GM21360 (cell line): ENCODE measurements around the gene MACROD1.
"Not testable (repeated sequence)": the region's sequence is repeated elsewhere in the genome, so short reads cannot be mapped to it uniquely, and the experiment has no call there.

Experiments
- ATAC-seq: cut with Tn5 transposase; IDR thresholded peaks from one replicate; pipeline ENCODE4 v1.9.1; 2021; ENCODE audit warnings: mild to moderate bottlenecking, moderate library complexity; ENCODE audit not compliant: unreplicated experiment

Gene MACROD1

DNA sequence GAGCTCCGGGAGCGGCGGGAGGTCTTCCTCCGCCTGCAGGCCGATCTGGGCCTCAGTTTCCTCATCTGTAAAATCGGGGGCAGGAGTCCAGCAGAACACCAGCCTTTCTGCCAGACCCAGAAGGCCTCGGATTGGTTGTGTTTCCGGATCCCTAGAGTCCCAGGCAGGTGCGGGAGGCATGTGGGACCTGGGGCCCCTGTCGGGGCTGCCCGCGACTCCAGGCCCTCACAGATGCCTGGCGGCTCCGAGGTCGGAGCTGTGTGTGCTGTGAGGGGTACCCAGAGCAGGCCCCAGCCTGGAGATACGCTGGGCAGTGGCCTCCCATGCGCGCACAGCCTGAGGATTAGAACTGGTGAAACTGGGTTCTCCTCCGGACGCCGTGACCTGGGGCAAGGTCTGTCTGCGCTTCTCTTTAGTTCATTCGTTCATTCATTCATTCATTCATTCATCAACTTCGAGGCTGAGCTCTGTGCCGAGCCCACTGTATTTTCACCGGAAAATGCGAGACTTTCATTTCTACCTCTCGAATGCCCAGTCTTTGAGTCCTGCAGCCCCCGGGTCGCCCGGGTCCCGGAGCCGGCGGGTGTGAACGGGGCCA is 105.6 kb downstream of the MACROD1 start:
- no peak for ATAC-seq

DNA sequence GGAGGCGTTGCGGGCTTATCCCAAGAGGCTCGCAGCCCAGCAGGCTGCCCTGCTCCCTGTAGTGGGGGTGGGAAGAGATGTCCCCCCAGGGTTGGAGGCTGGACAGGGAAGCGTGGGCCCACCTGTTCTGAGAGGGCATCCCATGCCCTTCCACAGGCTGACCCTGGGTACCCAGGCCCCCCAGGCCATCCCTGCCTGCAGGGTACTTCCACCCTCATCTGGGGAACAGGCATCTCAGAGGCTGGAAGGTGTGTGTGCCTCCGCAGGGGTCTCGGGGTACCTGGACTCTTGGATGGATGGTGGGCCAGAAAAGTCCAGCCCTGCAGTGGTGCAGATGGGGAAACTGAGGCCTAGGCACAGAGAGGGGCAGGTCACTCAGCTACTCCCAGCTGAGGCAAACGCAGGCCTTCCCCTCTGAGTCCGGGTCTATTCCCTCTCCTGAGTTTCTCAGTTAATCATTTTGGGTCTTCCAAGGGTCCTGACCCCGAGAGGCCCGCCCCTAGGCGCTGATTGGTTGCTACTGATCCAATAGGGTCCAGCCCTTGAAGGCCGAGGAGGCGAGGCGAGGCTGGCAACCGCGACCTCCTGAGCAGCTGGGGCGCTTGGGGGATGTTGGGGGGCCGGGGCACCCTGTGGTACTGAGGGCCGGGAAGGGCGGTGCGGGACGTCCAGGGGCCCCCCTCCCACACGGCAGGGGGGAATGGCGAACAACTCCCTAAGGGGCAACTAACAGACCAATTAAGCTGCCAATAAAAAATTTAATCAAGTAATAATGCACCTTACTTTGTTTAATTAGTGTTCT is 106.4 kb downstream of the MACROD1 start:
- ATAC-seq: no peak

- ATAC-seq: no peak
Observed at GRCh38 chr11:64058494-64058893, 107.4 kb downstream of the MACROD1 start.

DNA sequence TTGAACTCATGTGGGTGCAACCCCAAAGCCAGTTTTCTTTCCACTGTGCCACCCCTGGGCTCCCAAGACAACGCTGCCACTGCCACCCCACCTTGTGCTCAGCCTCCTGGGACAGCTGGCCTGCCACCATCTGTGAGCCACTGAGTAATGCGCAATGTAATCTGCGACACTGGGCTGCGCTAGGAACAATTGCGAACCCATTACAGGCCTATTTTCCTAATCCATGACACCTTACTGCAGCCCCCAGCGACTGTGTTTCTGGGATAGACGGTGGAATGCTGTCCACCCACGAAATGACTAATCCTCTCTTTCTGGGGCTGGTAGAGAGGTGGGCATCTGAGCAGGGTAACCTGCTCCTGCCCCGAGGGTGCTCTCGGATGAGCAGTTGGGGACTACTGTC is 108.0 kb downstream of the MACROD1 start:
- ATAC-seq: no peak

- ATAC-seq: no peak
Observed at GRCh38 chr11:64056861-64057260, 109.1 kb downstream of the MACROD1 start.

GRCh38 chr11:64056213-64056785 is 109.6 kb downstream of the MACROD1 start:
- ATAC-seq: no peak

GRCh38 chr11:64055077-64055476 is 110.8 kb downstream of the MACROD1 start:
- ATAC-seq: no peak

GRCh38 chr11:64053699-64054098 is 112.2 kb downstream of the MACROD1 start:
- ATAC-seq: no peak

DNA sequence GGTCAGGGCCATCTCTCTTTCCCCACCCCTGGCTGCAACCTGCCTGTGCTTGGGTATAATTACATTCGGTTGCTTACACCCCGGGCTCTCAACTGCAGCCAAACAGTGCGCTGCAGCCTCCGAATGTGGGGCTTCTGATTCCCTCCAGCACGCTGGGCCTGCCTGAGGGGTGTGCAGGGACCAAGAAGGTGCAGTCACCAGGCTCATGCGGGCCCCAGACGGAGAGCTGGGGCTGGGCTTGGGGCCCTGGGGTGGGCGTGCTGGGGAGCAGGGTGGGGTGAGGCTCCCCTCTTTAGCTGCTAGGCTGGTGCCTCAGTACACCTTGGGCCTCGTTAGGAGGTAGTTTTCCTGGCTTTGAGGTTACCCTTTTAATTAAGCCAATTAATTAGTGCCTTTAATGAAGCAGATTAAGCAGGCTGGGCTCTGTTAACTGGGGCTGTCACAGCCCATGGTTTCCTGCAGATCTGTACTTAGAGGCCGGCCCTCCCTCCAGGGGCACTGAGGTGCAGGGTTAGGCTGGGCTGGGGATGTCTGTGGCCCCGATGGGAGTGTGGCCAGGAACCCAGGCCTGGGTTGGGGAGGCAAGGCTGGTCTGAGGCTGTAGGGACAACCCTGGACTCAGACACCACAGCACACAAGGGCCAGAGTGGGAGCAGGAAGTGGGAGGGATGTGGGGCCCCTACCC is 112.8 kb downstream of the MACROD1 start:
- no peak for ATAC-seq

DNA sequence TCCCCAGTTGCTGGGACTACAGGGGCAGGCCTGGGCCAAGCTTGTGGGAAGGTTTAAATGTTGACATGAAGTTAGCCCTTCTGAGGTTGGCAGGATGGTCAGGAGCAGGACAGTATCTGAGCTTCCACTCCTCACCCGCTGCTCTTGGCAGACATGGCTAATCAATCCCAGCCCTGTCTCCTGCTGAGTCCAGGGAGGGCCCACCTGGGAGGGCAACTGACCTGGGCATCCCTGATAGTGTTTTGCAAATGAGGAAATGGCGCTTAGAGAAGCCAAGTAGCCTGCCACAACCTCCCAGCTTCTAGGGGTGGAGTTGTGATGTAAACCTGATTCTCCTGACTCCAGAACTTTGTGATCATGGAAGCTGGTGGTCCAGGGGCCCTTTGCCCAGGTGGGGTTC is 113.5 kb downstream of the MACROD1 start:
- ATAC-seq: no peak

- no peak for ATAC-seq
Observed at GRCh38 chr11:64051297-64051696, 114.6 kb downstream of the MACROD1 start.

DNA sequence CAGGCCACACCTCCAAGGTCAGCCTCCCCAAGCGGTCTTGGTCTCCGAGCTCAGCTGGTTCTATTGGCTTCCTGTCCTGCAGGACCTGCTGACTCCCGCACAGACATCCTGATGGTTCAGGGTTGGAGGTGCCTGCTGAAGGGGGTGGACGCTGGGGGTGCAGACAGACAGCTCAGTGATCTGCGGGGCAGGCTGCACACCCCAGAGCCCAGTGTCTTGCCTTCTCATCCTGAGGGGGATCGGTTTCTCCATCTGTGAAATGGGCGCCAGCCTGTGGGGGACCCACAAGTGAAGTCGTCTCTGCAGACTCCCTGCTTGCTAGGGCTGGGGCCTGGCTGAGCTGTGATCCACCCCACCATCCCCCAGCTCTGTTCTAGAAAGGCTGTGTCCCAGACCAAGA is 116.4 kb downstream of the MACROD1 start:
- ATAC-seq: no peak

GRCh38 chr11:64048042-64048854 is 117.7 kb downstream of the MACROD1 start:
- no peak for ATAC-seq

DNA sequence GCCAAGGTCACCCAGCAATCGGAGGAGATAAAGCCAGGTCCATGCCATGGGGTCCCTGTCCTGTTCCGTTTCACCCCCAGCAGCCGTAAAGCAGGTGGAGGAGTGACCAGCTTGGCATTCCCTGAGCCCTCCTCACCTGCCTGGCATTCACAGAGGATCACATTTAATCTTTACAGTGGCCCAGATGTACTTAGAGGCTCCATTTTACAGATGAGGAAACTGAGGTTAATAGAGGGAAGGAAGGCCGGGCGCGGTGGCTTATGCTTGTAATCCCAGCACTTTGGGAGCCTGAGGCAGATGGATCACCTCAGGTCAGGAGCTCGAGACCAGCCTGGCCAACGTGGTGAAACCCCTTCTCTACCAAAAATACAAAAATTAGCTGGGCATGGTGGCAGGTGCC is 118.5 kb downstream of the MACROD1 start:
- not testable (repeated sequence) for ATAC-seq

DNA sequence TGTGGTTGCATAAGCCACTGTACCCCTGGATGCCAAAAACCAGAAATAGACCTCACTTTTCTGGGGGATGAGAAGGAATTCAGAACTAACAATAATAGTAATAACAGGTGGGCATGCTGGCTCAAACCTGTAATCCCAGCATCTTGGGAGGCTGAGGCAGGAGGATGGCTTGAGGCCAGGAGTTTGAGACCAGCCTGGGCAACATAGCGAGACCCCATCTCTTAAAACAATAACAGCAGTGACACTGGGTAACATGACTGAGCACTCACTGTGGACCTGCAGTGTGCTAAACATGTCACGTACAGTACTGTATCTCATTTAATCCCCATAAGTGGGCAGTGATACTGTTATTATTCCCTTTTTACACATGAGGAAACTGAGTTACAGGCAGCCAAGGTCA is 120.2 kb downstream of the MACROD1 start:
- no peak for ATAC-seq

GRCh38 chr11:64044730-64045393 is 121.1 kb downstream of the MACROD1 start:
- ATAC-seq: no peak

- no peak for ATAC-seq
Observed at GRCh38 chr11:64043545-64043944, 122.4 kb downstream of the MACROD1 start.

GRCh38 chr11:64042301-64042700 is 123.6 kb downstream of the MACROD1 start:
- no peak for ATAC-seq

DNA sequence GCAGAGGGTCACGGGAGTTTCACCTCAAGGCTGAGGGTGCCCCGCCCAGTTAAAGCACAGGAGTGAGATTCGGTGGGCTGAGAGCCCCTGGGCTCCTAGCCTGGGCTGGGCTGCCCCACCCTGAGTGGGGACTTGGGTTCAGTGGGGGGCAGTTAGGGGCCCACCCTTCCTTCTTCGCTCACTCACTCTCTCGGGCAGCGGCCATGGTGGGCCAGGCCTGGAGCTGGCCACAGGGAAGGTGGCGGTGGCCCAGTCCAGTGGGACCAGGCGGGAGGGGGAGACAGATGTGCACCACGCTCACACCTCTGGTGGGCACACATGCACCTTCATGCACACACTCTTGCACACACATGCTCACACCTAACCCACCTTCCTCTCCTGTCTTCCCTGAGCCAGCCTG is 124.1 kb downstream of the MACROD1 start:
- no peak for ATAC-seq

GRCh38 chr11:64040684-64041322 is 125.1 kb downstream of the MACROD1 start:
- no peak for ATAC-seq
